WTC11 (cell line): ENCODE results near the gene PAPPA2. TPM values are rescaled to one million over a fixed set of nuclear protein-coding genes. Genes with fewer than 3 reads are reported as not detected.
A peak's percentile ranks its signal among the peaks of the same experiment; 100 is the strongest.

Experiments used
- ATAC-seq: fragments of 200-7000 bp; cut with Tn5 transposase; 2 replicates; pipeline ENCODE4 v1.10.0; 2021; ENCODE audit warnings: mild to moderate bottlenecking, moderate library complexity
- CTCF ChIA-PET: fragments of 300-600 bp; sonication (Branson Sonifier 250); formaldehyde crosslinking; loops from one replicate; lab custom pipeline; 2021; ENCODE audit warnings: antibody characterized with exemption; lab: Charles Lee
- POLR2A ChIA-PET: fragments of 350-600 bp; sonication (Branson Sonifier 250); formaldehyde crosslinking; loops from one replicate; lab custom pipeline; 2021; ENCODE audit warnings: antibody characterized with exemption; lab: Charles Lee
- DNase-seq: peaks from one replicate; pipeline ENCODE4 v3.0.0; 2021; ENCODE audit warnings: low spot score
- H3K27ac Mint-ChIP-seq: 2 replicates; pipeline ENCODE4 v1.8.0; 2021; ENCODE audit warnings: mixed read lengths
- H3K27me3 Mint-ChIP-seq: 2 replicates; pipeline ENCODE4 v1.8.0; 2021; ENCODE audit warnings: low read depth, mild to moderate bottlenecking, moderate library complexity, mixed read lengths
- H3K36me3 Mint-ChIP-seq: 2 replicates; pipeline ENCODE4 v1.8.0; 2021; ENCODE audit warnings: mixed read lengths
- H3K4me1 Mint-ChIP-seq: 2 replicates; pipeline ENCODE4 v1.8.0; 2022; ENCODE audit warnings: mixed read lengths
- H3K4me3 Mint-ChIP-seq: 2 replicates; pipeline ENCODE4 v1.8.0; 2021; ENCODE audit warnings: mild to moderate bottlenecking, moderate library complexity, mixed read lengths
- H3K9me3 Mint-ChIP-seq: 2 replicates; pipeline ENCODE4 v1.8.0; 2021; ENCODE audit warnings: mixed read lengths
- AR ChIP-seq: fragments of 250-450 bp; sonication (Bioruptor Pico); IDR thresholded peaks from 2 replicates; pipeline ENCODE4 v1.9.0; 2021; ENCODE audit warnings: mild to moderate bottlenecking
- E2F4 ChIP-seq: sonication (generic); formaldehyde crosslinking; IDR thresholded peaks from 2 replicates; pipeline ENCODE4 v1.8.1; 2022; ENCODE audit warnings: low read depth, mild to moderate bottlenecking, moderate library complexity, missing genetic modification reagents, borderline replicate concordance
- EMX1 ChIP-seq: fragments of 250-450 bp; sonication (Bioruptor Pico); IDR thresholded peaks from 2 replicates; pipeline ENCODE4 v1.8.0; 2021; ENCODE audit warnings: mild to moderate bottlenecking
- ETV6 ChIP-seq: sonication (generic); formaldehyde crosslinking; IDR thresholded peaks from 2 replicates; pipeline ENCODE4 v1.8.1; 2022; ENCODE audit warnings: mild to moderate bottlenecking, missing genetic modification reagents
- FOXK1 ChIP-seq: sonication (generic); formaldehyde crosslinking; IDR thresholded peaks from 2 replicates; pipeline ENCODE4 v1.8.0; 2022; ENCODE audit warnings: mild to moderate bottlenecking, moderate library complexity, missing genetic modification reagents
- HMGXB4 ChIP-seq: sonication (generic); formaldehyde crosslinking; IDR thresholded peaks from 2 replicates; pipeline ENCODE4 v1.8.1; 2023; ENCODE audit warnings: mild to moderate bottlenecking, moderate library complexity, missing genetic modification reagents
- IRF2 ChIP-seq: sonication (generic); formaldehyde crosslinking; IDR thresholded peaks from 2 replicates; pipeline ENCODE4 v1.8.0; 2022; ENCODE audit warnings: low read depth, missing genetic modification reagents, borderline replicate concordance
- SOX15 ChIP-seq: fragments of 250-450 bp; sonication (Bioruptor Pico); IDR thresholded peaks from 2 replicates; pipeline ENCODE4 v1.9.0; 2021; ENCODE audit warnings: mild to moderate bottlenecking
- SP1 ChIP-seq: sonication (generic); formaldehyde crosslinking; conservative IDR thresholded peaks from 2 replicates; pipeline ENCODE4 v1.8.1; 2022; ENCODE audit warnings: missing genetic modification reagents
- STAT6 ChIP-seq: sonication (generic); formaldehyde crosslinking; conservative IDR thresholded peaks from 2 replicates; pipeline ENCODE4 v1.8.1; 2023; ENCODE audit warnings: mild to moderate bottlenecking, low read depth, missing genetic modification reagents, moderate library complexity
- TEAD4 ChIP-seq: sonication (generic); formaldehyde crosslinking; IDR thresholded peaks from 2 replicates; pipeline ENCODE4 v1.8.0; 2022; ENCODE audit warnings: mild to moderate bottlenecking, missing genetic modification reagents
- USF2 ChIP-seq: sonication (generic); formaldehyde crosslinking; IDR thresholded peaks from 2 replicates; pipeline ENCODE4 v1.8.1; 2023; ENCODE audit warnings: mild to moderate bottlenecking, missing genetic modification reagents, moderate library complexity
- ZNF121 ChIP-seq: sonication (generic); formaldehyde crosslinking; IDR thresholded peaks from 2 replicates; pipeline ENCODE4 v1.8.0; 2023; ENCODE audit warnings: missing genetic modification reagents
- ZNF232 ChIP-seq: sonication (generic); formaldehyde crosslinking; IDR thresholded peaks from 2 replicates; pipeline ENCODE4 v1.8.0; 2022; ENCODE audit warnings: mild to moderate bottlenecking, missing genetic modification reagents
- ZNF263 ChIP-seq: sonication (generic); formaldehyde crosslinking; IDR thresholded peaks from 2 replicates; pipeline ENCODE4 v1.8.1; 2022; ENCODE audit warnings: low read depth, mild to moderate bottlenecking, moderate library complexity, missing genetic modification reagents
- ZNF317 ChIP-seq: sonication (generic); formaldehyde crosslinking; IDR thresholded peaks from 2 replicates; pipeline ENCODE4 v1.8.1; 2023; ENCODE audit warnings: low read depth, mild to moderate bottlenecking, moderate library complexity, missing genetic modification reagents, borderline replicate concordance
- ZSCAN18 ChIP-seq: fragments of 250-450 bp; sonication (Bioruptor Pico); IDR thresholded peaks from 2 replicates; pipeline ENCODE4 v2.1.2; 2022; ENCODE audit warnings: mild to moderate bottlenecking, moderate library complexity
- total RNA-seq: library from RNA; stranded (reverse); gene quantifications from 3 replicates; pipeline ENCODE4 v1.2.3, GENCODE V29; 2021

Gene PAPPA2
- total RNA-seq, 1 experiment from 2014 or later, result 0.74 TPM

GRCh38 chr1:176694713-176695112 is 231.7 kb downstream of the PAPPA2 start:
- H3K36me3 Mint-ChIP-seq, result no peaks in the 10 kb centered on the region
- DNase-seq (peak; percentile 14), ATAC-seq (peak; percentile 59)
- no peaks in the 10 kb centered on the region for H3K27me3 Mint-ChIP-seq
- ChIA-PET CTCF (interaction anchor here (0.6 kb wide), 1 partner anchor 51 kb away, joined by 3 read pairs; no protein-coding TSS in a partner anchor), POLR2A (no interaction called here)
- TF ChIP-seq ZNF232 (CRISPR knock-in tag) (no peak), ZSCAN18 (no peak), ZNF317 (CRISPR knock-in tag) (no peak), STAT6 (CRISPR knock-in tag) (no peak), SP1 (CRISPR knock-in tag) (no peak), ZNF121 (CRISPR knock-in tag) (no peak), IRF2 (CRISPR knock-in tag) (no peak), E2F4 (no peak), ETV6 (no peak), FOXK1 (no peak), AR (CRISPR knock-in tag) (no peak), EMX1 (CRISPR knock-in tag) (no peak), SOX15 (CRISPR knock-in tag) (no peak), USF2 (CRISPR knock-in tag) (no peak), ZNF263 (CRISPR knock-in tag) (no peak), TEAD4 (CRISPR knock-in tag) (no peak), HMGXB4 (CRISPR knock-in tag) (no peak)
- no peaks in the 10 kb centered on the region for H3K9me3 Mint-ChIP-seq
- H3K4me1 Mint-ChIP-seq, result peaks cover 26% of the 10 kb centered on the region
- no peak overlapping the region for H3K27ac Mint-ChIP-seq
- H3K4me3 Mint-ChIP-seq, result no peak overlapping the region
